ENCODE measurements around the gene JARID2. TPM values are rescaled to one million over a fixed set of nuclear protein-coding genes. Genes with fewer than 3 reads are reported as not detected.

The JARID2 gene
- total and polyA plus RNA-seq, 10 of the 15 experiments (the other 5 are each of a cell fraction or from before 2014, with no cell fraction given) = 4.2 to 21.6 (median 11.7) TPM

DNA sequence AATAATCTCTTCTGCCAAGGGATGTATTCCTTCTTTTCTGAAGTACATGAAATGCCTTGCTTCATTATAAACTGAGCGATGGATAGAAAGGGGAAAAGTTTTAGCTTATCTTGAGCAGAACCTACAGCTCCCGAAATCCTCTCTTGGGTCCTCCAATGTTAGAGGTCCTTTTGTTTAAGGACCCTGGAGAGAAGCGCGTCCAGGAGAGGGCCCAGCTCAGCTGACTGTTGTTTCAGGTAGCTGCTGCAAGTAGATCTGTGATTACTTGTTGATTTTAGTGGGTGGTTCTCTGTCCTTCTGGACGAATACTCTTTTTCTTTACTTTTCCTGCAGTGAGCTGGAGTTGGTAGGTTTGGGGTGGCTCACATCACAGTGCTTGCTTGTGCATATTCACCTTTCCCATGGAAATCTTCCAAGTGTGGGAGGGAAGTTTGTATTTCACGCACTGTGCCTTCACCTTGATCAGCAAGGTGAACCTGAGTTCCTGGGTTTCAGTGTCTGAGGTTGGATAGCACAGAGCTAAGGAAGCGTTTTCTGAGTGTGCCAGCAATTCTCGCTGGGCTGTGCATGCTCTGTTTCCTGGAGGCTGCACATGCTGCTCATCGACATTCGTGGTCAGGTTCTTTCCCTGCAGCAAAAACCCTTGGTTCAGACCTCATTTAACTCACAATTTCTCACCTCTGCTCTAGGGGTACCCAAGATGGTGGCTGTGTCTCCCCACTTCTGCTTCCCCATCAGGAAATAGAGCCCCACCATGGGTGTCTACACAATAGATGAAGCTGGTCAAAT, 176.3 kb downstream of the JARID2 start (continued):
- TF ChIP-seq, protein P1, sequence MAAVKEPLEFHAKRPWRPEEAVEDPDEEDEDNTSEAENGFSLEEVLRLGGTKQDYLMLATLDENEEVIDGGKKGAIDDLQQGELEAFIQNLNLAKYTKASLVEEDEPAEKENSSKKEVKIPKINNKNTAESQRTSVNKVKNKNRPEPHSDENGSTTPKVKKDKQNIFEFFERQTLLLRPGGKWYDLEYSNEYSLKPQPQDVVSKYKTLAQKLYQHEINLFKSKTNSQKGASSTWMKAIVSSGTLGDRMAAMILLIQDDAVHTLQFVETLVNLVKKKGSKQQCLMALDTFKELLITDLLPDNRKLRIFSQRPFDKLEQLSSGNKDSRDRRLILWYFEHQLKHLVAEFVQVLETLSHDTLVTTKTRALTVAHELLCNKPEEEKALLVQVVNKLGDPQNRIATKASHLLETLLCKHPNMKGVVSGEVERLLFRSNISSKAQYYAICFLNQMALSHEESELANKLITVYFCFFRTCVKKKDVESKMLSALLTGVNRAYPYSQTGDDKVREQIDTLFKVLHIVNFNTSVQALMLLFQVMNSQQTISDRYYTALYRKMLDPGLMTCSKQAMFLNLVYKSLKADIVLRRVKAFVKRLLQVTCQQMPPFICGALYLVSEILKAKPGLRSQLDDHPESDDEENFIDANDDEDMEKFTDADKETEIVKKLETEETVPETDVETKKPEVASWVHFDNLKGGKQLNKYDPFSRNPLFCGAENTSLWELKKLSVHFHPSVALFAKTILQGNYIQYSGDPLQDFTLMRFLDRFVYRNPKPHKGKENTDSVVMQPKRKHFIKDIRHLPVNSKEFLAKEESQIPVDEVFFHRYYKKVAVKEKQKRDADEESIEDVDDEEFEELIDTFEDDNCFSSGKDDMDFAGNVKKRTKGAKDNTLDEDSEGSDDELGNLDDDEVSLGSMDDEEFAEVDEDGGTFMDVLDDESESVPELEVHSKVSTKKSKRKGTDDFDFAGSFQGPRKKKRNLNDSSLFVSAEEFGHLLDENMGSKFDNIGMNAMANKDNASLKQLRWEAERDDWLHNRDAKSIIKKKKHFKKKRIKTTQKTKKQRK (IDR thresholded peaks at IDR 0.05; ENCODE audit: low read depth, low read length) = no peak
- no peak for TF ChIP-seq ZNF207 (IDR thresholded peaks at IDR 0.05; ENCODE audit: borderline replicate concordance)
- TF ChIP-seq ZNF274 (IDR thresholded peaks at IDR 0.05; ENCODE audit: insufficient read depth, insufficient read length) = no peak
- no peak for TF ChIP-seq RFX5 (IDR thresholded peaks at IDR 0.05; ENCODE audit: low read depth, low read length)
- TF ChIP-seq, protein P2, sequence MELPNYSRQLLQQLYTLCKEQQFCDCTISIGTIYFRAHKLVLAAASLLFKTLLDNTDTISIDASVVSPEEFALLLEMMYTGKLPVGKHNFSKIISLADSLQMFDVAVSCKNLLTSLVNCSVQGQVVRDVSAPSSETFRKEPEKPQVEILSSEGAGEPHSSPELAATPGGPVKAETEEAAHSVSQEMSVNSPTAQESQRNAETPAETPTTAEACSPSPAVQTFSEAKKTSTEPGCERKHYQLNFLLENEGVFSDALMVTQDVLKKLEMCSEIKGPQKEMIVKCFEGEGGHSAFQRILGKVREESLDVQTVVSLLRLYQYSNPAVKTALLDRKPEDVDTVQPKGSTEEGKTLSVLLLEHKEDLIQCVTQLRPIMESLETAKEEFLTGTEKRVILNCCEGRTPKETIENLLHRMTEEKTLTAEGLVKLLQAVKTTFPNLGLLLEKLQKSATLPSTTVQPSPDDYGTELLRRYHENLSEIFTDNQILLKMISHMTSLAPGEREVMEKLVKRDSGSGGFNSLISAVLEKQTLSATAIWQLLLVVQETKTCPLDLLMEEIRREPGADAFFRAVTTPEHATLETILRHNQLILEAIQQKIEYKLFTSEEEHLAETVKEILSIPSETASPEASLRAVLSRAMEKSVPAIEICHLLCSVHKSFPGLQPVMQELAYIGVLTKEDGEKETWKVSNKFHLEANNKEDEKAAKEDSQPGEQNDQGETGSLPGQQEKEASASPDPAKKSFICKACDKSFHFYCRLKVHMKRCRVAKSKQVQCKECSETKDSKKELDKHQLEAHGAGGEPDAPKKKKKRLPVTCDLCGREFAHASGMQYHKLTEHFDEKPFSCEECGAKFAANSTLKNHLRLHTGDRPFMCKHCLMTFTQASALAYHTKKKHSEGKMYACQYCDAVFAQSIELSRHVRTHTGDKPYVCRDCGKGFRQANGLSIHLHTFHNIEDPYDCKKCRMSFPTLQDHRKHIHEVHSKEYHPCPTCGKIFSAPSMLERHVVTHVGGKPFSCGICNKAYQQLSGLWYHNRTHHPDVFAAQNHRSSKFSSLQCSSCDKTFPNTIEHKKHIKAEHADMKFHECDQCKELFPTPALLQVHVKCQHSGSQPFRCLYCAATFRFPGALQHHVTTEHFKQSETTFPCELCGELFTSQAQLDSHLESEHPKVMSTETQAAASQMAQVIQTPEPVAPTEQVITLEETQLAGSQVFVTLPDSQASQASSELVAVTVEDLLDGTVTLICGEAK (IDR thresholded peaks at IDR 0.05; ENCODE audit: borderline replicate concordance) = no peak
- TF ChIP-seq CREB1 (IDR thresholded peaks at IDR 0.05; ENCODE audit: low read depth) = peak; percentile 45; the same call in 1 of the 2 replicates
- no peak for TF ChIP-seq KAT2A (conservative IDR thresholded peaks at IDR 0.05; ENCODE audit: control insufficient read depth, low read depth, low read length)
- 0 out of 2 replicates have a peak, but pooled peaks have one; percentile 33 for TF ChIP-seq DPF2 (IDR thresholded peaks at IDR 0.05)
- TF ChIP-seq, protein P3, sequence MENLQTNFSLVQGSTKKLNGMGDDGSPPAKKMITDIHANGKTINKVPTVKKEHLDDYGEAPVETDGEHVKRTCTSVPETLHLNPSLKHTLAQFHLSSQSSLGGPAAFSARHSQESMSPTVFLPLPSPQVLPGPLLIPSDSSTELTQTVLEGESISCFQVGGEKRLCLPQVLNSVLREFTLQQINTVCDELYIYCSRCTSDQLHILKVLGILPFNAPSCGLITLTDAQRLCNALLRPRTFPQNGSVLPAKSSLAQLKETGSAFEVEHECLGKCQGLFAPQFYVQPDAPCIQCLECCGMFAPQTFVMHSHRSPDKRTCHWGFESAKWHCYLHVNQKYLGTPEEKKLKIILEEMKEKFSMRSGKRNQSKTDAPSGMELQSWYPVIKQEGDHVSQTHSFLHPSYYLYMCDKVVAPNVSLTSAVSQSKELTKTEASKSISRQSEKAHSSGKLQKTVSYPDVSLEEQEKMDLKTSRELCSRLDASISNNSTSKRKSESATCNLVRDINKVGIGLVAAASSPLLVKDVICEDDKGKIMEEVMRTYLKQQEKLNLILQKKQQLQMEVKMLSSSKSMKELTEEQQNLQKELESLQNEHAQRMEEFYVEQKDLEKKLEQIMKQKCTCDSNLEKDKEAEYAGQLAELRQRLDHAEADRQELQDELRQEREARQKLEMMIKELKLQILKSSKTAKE (IDR thresholded peaks at IDR 0.05; ENCODE audit: low read depth, poor library complexity, severe bottlenecking) = peak; percentile 69
- TF ChIP-seq SPI1 (IDR thresholded peaks at IDR 0.05; ENCODE audit: borderline replicate concordance, insufficient read depth, low read depth, low read length) = peak; percentile 52; the same call in 1 of the 2 replicates
- TF ChIP-seq, protein P4, sequence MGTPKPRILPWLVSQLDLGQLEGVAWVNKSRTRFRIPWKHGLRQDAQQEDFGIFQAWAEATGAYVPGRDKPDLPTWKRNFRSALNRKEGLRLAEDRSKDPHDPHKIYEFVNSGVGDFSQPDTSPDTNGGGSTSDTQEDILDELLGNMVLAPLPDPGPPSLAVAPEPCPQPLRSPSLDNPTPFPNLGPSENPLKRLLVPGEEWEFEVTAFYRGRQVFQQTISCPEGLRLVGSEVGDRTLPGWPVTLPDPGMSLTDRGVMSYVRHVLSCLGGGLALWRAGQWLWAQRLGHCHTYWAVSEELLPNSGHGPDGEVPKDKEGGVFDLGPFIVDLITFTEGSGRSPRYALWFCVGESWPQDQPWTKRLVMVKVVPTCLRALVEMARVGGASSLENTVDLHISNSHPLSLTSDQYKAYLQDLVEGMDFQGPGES (IDR thresholded peaks at IDR 0.05) = no peak
- TF ChIP-seq NR2F1 (conservative IDR thresholded peaks at IDR 0.05) = 0 out of 2 replicates have a peak, but pooled peaks have one; percentile 8
- peak; percentile 94 to 95 for TF ChIP-seq BHLHE40 (IDR thresholded peaks at IDR 0.05; ENCODE audit: borderline replicate concordance in 1 of 2, low read depth in 2 of 2, low read length in 1 of 2)
- TF ChIP-seq, protein P5, sequence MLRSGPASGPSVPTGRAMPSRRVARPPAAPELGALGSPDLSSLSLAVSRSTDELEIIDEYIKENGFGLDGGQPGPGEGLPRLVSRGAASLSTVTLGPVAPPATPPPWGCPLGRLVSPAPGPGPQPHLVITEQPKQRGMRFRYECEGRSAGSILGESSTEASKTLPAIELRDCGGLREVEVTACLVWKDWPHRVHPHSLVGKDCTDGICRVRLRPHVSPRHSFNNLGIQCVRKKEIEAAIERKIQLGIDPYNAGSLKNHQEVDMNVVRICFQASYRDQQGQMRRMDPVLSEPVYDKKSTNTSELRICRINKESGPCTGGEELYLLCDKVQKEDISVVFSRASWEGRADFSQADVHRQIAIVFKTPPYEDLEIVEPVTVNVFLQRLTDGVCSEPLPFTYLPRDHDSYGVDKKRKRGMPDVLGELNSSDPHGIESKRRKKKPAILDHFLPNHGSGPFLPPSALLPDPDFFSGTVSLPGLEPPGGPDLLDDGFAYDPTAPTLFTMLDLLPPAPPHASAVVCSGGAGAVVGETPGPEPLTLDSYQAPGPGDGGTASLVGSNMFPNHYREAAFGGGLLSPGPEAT (IDR thresholded peaks at IDR 0.05; ENCODE audit: low read depth) = peak; percentile 72
